Panc1 (cell line): ENCODE measurements around the gene STARD5.

Experiments
- POLR2AphosphoS5 ChIP-seq: IDR thresholded peaks from 2 replicates; pipeline ENCODE4 v1.6.1; 2012; ENCODE audit warnings: mild to moderate bottlenecking, low read depth, low read length, moderate library complexity
- SIN3A ChIP-seq: IDR thresholded peaks from 2 replicates; pipeline ENCODE4 v1.6.1; 2012; ENCODE audit warnings: low read depth, mild to moderate bottlenecking, low read length, moderate library complexity, borderline replicate concordance; ENCODE audit not compliant: insufficient read depth
- TF ChIP-seq, protein P1 (sequence below): fragments of 450-650 bp; IDR thresholded peaks from 2 replicates; pipeline ENCODE4 v1.5.1; 2017; ENCODE audit warnings: mild to moderate bottlenecking

GRCh38 chr15:81299630-81300273 is 24.2 kb downstream of the STARD5 start:
- TF ChIP-seq, protein P1, sequence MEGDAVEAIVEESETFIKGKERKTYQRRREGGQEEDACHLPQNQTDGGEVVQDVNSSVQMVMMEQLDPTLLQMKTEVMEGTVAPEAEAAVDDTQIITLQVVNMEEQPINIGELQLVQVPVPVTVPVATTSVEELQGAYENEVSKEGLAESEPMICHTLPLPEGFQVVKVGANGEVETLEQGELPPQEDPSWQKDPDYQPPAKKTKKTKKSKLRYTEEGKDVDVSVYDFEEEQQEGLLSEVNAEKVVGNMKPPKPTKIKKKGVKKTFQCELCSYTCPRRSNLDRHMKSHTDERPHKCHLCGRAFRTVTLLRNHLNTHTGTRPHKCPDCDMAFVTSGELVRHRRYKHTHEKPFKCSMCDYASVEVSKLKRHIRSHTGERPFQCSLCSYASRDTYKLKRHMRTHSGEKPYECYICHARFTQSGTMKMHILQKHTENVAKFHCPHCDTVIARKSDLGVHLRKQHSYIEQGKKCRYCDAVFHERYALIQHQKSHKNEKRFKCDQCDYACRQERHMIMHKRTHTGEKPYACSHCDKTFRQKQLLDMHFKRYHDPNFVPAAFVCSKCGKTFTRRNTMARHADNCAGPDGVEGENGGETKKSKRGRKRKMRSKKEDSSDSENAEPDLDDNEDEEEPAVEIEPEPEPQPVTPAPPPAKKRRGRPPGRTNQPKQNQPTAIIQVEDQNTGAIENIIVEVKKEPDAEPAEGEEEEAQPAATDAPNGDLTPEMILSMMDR: no peak
- TF ChIP-seq POLR2AphosphoS5: no peak
- TF ChIP-seq SIN3A: no peak
